T-helper 1 cell (primary cell): Measurements from ENCODE around the gene FRG1.
A peak's percentile ranks its signal among the peaks of the same experiment; 100 is the strongest.
"Not testable (repeated sequence)": the region's sequence is repeated elsewhere in the genome, so short reads cannot be mapped to it uniquely, and the experiment has no call there.

Source experiments
- DNase-seq, 5 donors: peaks; one replicate each; pipeline ENCODE4 v3.0.0-alpha.2; 2012 to 2020
- total RNA-seq, 4 donors: gene quantifications; one replicate each; lab custom pipeline; 2026; lab: John Stamatoyannopoulos, UW

The FRG1 gene
- total RNA-seq: 27.6 to 39.6 (median 33.4) reads per million in 4 donors

DNA sequence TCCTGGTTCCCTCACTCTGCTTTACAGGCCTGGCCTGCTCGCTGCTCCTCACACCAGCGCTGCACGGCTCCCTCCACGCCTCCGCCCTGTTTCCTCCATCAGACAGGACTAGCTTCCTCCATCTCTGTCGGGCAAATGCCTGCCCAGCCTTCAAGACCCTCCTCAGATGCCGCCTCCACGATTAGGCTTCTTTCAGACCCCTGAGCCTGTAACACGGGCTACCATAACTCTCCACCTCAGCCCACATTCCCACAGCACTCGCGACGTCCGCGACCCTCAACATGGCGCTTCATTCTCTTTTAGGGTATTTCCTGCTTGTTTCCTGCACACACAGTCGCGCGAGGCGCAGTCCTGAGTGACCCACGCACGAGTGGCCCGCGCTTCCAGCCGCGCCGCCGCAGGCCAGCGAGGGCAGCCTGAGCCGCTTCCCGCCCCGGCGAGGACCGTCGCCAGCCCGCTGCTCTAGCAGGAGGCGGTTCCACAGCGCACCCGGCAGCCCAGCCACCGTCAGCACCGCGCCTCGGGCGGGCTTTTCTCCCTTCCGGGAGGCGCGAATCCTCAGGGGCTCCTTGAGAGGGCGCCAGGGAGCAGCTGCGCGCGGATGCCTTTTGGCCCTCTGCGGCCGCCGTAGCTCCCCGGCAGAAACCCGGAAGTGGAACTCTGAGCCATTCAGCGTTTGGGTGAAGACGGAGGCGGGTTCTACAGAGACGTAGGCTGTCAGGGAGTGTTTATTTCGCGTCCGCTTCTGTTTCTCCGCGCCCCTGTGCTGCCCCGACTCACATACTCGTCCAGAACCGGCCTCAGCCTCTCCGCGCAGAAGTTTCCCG is at the start of gene FRG1:
TSS of gene FRG1 (plus strand) at position 695 of the 827 bp plus-strand sequence. CDS start 138 bp downstream, outside the sequence.
- peak; percentile 90 to 96 (median 95) for DNase-seq

- DNase-seq: no peak
These were observed 43.0 kb upstream of the FRG1 start for GRCh38 chr4:189897667-189898066.

- not testable (repeated sequence) for DNase-seq
These were observed 41.1 kb upstream of the FRG1 start for GRCh38 chr4:189899481-189900015.

- DNase-seq: peak in 3 of 5 donors; percentile 15 to 54 (median 40)
These were observed 36.1 kb upstream of the FRG1 start for GRCh38 chr4:189904420-189905027.

DNA sequence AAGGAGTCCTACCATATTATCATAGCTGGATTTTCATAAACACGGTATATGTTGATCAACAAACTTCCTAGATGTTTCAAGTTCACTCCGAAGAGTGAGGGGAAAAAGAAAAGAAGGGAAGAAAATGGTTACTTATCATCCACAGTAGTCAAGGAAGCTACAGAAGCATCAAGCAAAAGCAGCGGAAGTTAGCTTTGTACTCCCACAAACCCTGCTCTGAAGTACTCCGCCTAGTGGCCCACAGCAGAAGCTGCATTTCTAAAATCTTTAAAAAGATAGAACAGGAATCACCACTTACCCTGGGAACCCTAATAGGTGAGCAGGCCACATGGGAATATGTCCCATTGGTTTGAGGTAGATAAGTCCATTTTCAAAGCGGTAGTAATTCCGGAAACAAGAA is 28.5 kb upstream of the FRG1 start:
- no peak for DNase-seq

DNA sequence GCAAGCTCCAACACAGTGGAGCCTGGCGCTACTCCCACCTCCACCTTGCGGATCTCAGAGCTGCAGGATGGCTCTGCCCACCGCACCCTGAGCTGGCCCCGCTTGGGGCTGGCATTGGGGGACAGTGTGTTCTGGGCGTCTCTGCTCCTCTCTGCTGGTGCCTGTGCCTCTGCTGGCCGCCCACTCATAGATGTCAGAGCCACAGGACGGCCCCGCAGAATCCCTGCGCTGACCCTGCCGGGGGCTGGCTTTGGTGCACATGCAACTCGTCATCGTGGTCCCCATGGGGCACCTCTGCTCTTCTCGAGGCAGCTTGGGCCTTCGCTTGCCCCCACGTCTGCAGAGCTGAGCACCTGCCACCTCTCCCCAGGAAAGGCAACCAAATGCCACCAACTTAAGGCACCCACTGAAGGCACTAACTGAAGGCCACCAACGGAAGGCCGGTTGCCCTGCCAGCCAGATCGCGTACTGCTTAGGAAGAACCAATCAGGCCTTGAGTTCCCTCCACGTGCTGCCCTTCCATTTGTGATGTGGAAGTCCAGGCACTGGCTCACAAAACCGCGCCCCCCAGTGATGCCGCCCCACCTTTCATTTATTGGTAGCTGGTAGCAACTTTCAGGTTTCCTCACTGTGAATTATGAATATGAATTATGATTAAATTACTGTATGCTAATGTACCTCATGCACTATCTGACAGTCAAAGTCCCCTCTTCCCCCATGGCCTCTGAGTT is 23.3 kb upstream of the FRG1 start:
- no peak for DNase-seq

GRCh38 chr4:189921058-189921457 is 19.6 kb upstream of the FRG1 start:
- DNase-seq: no peak

GRCh38 chr4:189926742-189927141 is 13.9 kb upstream of the FRG1 start:
- not testable (repeated sequence) for DNase-seq

DNA sequence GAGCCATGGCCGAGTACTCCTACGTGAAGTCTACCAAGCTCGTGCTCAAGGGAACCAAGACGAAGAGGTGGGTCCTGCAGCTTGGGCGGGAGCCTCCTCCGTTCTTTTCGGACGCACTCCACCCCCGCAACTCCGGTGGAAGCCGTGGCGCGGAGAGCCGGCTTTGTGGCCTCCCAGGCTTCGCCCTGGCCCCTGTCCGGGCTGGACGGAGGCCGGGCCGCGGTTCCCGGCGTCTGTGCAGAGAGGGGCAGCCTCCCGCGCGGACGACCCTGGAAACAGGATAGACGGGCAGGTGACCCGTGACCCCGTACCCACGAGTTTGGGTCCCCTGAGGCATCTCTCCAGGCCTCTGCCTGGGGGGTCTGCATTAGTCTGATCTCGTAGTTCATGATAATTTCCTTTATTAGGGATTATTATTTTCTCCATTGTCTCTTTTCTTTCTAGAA is 356 bp downstream of the FRG1 start:
- no peak for DNase-seq

DNA sequence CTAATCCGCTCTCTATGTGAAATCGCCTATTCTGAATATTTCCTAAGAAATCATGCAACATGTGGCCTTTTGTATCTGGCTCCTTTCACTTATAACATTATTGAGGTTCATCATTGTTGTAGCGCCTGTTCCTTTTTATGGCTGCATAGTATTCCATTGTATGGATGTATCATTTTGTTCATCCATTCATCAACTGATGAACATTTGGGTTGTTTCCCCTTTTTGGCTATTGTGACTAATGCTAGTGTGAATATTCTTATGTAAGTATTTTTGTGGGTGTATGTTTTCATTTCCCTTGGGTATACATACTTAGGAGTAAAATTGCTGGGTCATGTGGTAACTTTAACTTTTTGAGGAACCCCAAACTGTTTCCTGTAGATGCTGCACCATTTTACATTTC is 1.7 kb downstream of the FRG1 start:
- DNase-seq: not testable (repeated sequence)

- DNase-seq: not testable (repeated sequence)
These were observed 3.4 kb downstream of the FRG1 start for GRCh38 chr4:189944077-189944476.

DNA sequence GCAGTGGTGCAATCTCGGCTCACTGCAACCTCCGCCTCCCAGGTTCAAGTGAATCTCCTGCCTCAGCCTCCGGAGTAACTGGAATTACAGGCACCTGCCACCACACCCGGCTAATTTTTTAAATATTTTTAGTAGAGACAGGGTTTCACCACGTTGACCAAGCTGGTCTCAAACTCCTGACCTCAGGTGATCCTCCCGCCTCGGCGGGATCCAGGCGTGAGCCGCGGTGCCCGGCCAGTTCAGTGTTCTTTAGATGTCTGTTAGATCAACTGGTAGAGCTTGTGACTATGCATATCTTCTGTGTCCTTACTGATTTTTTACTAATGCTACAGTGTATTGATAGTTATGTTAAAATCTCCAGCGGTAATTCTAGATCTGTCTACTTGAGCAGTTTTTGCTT is 6.2 kb downstream of the FRG1 start:
- not testable (repeated sequence) for DNase-seq

DNA sequence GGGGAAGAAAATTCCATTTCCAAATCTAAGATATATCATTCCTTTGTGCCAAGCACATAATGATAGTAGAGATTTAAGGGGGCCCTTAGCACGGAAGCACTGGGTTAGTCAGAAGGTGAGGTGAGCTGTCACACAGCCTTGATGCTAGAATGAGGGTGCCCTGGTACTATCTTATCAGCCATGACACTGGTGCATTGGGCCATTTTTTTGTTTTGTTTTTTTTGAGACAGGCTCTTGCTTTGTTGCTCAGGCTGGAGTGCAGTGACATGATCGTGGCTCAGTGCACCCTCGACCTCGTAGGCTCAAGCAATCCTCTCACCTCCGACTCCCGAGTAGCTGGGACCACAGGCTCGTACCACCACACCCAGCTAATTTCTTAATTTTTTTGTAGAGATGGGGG is 7.8 kb downstream of the FRG1 start:
- not testable (repeated sequence) for DNase-seq

DNA sequence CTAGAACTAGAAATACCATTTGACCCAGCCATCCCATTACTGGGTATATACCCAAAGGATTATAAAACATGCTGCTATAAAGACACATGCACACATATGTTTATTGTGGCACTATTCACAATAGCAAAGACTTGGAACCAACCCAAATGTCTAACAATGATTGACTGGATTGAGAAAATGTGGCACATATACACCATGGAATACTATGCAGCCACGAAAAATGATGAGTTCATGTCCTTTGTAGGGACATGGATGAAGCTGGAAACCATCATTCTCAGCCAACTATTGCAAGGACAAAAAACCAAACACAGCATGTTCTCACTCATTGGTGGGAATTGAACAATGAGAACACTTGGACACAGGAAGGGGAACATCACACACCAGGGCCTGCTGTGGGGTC is 28.6 kb downstream of the FRG1 start:
- not testable (repeated sequence) for DNase-seq

DNA sequence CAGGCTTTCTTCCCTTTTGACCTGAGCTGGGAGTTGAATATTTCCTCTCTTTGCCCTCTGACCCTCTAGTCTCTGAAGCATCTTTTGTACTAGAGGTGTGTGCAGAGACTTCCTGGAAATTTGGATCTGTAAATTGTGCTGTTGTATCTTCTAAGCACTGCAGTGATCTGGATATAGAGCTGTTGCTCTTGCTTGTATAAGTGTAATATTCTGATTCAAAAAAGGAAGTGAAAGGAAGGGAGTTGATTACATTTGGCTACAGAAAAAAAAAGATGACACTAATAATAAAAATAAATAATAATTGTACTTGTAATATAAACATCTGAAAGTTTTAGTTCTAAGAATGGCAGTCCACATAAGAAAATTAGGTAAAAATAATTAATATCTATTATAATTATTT is 33.0 kb downstream of the FRG1 start:
- DNase-seq: no peak

- peak in 1 of 5 donors; percentile 29 for DNase-seq
These were observed 33.4 kb downstream of the FRG1 start for GRCh38 chr4:189974056-189974455.

- no peak for DNase-seq
These were observed 38.8 kb downstream of the FRG1 start for GRCh38 chr4:189979196-189980047.

DNA sequence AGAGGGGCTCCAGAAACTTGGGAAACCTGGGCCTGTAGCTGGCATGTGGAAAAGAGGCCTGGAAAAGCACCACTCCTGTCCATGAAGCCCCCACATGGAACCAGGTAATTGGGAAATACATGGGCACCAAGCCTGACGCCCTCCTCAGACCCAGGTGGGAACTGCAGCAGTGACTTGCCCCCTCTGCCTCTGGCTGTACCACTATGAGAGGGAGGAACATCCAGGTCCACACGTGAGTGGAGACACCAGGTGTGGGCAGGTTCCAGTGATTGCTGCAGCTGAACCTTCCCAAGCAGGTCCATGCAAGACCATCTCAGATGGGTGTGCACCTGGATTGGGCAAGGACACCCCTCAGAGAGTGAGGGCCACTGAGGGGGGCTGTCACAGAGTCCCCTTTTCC is 39.6 kb downstream of the FRG1 start:
- DNase-seq: not testable (repeated sequence)

DNA sequence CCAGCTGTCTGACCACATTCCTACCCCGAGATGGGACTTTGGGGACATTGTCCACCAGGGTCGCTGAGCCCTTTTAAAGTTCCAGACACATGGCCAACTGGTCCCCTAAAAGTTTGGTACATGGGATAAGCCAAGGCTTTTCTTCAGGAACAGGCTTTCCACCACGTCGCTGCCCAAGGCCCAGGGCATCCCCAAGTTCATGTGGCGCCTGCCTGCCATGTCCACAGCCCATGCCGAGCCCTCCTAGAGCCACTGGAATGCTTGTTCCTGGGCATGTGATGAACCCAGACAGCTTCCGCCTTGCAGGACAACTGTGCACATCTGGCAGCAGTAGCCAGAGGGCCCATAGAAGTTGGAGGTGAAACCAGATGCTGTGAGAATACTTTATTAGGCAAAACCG is 41.3 kb downstream of the FRG1 start:
- no peak for DNase-seq

DNA sequence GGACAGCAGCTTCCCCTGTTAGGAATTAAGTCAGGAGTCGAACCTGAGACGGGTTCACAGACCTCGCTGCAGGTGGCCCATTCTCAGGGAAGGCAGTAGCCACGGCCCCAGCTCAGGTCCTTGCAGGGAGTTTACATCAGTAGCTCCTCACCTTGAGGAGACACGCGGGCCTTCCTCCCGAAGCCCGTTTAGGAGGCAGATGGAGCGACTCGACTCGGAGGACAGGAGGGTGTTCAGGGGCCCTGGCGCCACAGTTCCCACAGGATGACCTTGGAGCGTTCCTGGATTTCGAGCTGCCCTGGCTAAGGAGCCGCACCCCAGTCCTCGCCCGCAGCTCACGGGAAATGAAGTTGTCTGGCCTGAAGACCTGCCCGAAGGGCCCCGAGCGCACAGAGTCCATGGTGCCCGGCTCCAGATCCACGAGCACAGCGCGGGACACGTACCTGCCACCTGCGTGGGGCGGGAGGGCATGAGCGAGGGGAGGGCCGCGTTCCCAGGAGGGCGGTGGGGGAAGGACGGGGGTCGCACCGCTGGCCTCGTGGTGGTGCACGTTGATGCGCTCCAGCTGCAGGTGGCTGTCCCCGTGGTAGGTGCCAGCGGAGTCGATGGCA is 43.3 kb downstream of the FRG1 start:
- DNase-seq: not testable (repeated sequence)

DNA sequence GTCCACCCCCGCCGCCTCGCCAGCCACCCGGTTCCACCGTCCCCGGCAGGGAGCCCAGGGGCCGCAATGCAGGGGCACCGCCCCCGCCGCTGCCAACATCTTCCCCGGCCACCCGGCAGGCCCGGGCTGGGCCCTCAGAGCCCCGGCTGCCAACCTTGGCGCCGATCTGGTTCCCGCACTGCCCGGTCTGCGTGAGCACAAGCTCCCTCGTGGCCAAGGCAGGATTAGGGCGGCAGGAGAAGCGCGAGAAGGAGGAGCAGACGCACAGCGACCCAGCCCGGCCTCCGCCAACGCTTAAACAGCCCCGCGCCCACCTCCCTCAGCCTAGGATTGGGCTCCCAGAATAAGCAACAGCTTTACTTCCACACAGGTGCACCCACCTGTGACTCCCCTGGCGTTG is 44.0 kb downstream of the FRG1 start:
- not testable (repeated sequence) for DNase-seq
